Panc1 (cell line): Measurements from ENCODE around the gene ZBTB8OS.

Experiments used
- SIN3A ChIP-seq: IDR thresholded peaks from 2 replicates; pipeline ENCODE4 v1.6.1; 2012; ENCODE audit warnings: low read depth, mild to moderate bottlenecking, low read length, moderate library complexity, borderline replicate concordance; ENCODE audit not compliant: insufficient read depth
- TCF7L2 ChIP-seq: IDR thresholded peaks from 2 replicates; pipeline ENCODE4 v1.6.1; 2011; ENCODE audit warnings: mild to moderate bottlenecking, low read depth, low read length, inconsistent platforms
- TF ChIP-seq, protein P1 (sequence below): fragments of 450-650 bp; IDR thresholded peaks from 2 replicates; pipeline ENCODE4 v1.5.1; 2017; ENCODE audit warnings: mild to moderate bottlenecking
- TF ChIP-seq, protein P2 (sequence below), 2 experiments: IDR thresholded peaks; 2 replicates each; pipeline ENCODE4 v1.6.1; 2011 to 2012; ENCODE audit warnings: low read depth in 2 of 2, control low read depth in 1 of 2, low read length in 1 of 2, mild to moderate bottlenecking in 1 of 2, moderate library complexity in 1 of 2; ENCODE audit not compliant: insufficient read depth in 1 of 2

DNA sequence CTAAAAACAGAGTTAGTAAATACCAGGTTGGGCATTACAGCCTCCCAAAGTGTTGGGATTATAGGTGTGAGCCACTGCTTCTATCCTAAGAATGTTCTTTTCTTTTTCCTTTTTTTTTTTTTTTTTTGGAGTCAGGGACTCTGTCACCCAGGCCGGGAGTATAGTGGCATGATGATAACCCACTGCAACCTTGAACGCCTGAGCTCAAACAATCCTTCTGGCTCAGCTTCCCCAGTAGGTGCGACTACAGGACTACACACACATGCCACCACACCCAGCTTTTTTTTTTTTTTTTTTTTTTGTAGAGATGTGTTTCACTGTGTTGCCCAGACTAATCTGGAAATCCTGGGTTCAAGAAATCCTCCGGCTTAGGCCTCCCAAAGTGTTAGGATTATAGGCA lies 5.9 kb downstream of the ZBTB8OS start:
- TF ChIP-seq, protein P1, sequence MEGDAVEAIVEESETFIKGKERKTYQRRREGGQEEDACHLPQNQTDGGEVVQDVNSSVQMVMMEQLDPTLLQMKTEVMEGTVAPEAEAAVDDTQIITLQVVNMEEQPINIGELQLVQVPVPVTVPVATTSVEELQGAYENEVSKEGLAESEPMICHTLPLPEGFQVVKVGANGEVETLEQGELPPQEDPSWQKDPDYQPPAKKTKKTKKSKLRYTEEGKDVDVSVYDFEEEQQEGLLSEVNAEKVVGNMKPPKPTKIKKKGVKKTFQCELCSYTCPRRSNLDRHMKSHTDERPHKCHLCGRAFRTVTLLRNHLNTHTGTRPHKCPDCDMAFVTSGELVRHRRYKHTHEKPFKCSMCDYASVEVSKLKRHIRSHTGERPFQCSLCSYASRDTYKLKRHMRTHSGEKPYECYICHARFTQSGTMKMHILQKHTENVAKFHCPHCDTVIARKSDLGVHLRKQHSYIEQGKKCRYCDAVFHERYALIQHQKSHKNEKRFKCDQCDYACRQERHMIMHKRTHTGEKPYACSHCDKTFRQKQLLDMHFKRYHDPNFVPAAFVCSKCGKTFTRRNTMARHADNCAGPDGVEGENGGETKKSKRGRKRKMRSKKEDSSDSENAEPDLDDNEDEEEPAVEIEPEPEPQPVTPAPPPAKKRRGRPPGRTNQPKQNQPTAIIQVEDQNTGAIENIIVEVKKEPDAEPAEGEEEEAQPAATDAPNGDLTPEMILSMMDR: no peak
- TF ChIP-seq, protein P2, sequence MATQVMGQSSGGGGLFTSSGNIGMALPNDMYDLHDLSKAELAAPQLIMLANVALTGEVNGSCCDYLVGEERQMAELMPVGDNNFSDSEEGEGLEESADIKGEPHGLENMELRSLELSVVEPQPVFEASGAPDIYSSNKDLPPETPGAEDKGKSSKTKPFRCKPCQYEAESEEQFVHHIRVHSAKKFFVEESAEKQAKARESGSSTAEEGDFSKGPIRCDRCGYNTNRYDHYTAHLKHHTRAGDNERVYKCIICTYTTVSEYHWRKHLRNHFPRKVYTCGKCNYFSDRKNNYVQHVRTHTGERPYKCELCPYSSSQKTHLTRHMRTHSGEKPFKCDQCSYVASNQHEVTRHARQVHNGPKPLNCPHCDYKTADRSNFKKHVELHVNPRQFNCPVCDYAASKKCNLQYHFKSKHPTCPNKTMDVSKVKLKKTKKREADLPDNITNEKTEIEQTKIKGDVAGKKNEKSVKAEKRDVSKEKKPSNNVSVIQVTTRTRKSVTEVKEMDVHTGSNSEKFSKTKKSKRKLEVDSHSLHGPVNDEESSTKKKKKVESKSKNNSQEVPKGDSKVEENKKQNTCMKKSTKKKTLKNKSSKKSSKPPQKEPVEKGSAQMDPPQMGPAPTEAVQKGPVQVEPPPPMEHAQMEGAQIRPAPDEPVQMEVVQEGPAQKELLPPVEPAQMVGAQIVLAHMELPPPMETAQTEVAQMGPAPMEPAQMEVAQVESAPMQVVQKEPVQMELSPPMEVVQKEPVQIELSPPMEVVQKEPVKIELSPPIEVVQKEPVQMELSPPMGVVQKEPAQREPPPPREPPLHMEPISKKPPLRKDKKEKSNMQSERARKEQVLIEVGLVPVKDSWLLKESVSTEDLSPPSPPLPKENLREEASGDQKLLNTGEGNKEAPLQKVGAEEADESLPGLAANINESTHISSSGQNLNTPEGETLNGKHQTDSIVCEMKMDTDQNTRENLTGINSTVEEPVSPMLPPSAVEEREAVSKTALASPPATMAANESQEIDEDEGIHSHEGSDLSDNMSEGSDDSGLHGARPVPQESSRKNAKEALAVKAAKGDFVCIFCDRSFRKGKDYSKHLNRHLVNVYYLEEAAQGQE (IDR thresholded peaks at IDR 0.05; ENCODE audit: insufficient read depth in 1 of 2, low read depth in 2 of 2, low read length in 1 of 2): no peak
- TF ChIP-seq TCF7L2: no peak
- no peak for TF ChIP-seq SIN3A
